Measurements from ENCODE around the gene LRRC8E. TPM values are rescaled to one million over a fixed set of nuclear protein-coding genes. Genes with fewer than 3 reads are reported as not detected.

LRRC8E gene
- total RNA-seq, 4 donors from 2014 or later: 0.13 to 0.32 (median 0.29) TPM

DNA sequence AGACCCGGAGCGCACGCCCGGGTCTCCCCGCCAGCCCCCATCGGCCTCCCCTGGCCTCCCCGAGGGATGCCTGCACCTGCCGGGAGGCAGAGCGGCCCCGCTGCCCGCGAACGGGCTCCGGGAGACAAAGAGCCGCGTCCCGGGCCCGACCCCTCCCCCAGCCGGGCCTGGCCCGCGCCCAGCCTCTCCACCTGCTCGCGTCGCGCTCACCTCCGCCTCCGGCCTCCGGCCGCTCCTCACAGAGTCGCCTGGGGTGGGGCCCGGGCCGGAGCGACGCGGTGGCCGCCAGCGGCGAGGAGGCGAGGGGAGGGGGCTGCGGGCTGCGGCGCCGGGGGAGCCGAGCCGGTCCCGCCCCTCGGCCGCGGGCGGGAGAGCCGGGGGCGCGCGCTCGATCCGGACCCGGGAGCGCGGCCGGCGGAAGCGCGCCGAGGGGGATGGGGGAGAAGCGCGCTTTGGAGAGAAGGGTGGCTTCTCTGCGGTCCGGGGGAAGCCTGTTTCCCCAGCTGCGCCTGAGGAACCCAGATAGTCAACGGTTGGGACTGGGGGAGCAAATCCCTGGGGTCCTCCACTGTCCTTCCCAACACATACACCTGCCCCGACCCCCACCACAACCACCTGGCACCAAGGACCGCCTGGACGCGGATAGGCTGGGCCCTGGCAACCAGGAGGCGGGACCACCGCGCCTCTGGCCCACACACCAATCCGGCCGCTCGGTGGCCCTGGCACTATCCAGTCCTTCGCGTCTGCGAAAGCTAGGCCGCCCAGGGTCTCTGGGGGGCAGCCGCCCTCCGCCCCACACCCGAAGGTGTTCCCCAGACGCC lies 14.0 kb upstream of the LRRC8E start, which contains the start of gene PRR36:
Gene PRR36, minus strand, starts transcription at position 315 of the 821 bp plus-strand sequence. CDS start 701 bp downstream, outside the sequence.
- WGBS, 2 donors (ENCODE audit: low coverage in 1 of 2): no CpG with 5 or more reads among the region's 88 CpGs
- ATAC-seq: no peak
- TF ChIP-seq POLR2AphosphoS5 (IDR thresholded peaks at IDR 0.05): no peak
- peak within 1 kb of the TSS in 1 of 2 donors; percentile 43 for H3K4me3 ChIP-seq
- H3K36me3 ChIP-seq: no peaks in the 10 kb centered on the region
- no peak within 1 kb of the TSS for H3K27ac ChIP-seq
- peaks cover 62% of the 10 kb centered on the region for H3K27me3 ChIP-seq
- no peaks in the 10 kb centered on the region for H3K9me3 ChIP-seq
- H3K4me1 ChIP-seq: peaks cover 0 to 53% (median 21%) of the 10 kb centered on the region in 3 donors

DNA sequence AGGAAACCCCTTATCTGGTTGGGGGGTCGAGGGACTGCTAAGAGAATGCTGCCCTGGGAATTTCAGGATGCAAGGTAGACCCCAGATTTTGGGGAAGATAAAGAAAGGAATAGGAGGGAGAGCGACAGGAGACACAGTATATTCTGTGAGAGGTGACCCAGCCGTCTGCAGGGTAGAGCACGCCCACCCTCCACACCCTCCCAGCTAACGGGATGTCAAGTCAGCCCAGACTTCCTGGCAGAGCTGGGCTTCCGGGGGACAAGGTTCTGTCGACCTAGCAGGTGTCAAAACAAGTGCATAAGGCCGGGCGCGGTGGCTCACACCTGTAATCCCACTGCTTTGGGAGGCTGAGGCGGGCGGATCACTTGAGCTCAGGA lies 13.4 kb upstream of the LRRC8E start:
- 20 to 23% methylated on average over 2 to 8 of the region's 12 CpGs for WGBS, 2 donors (ENCODE audit: low coverage in 1 of 2)
- peaks cover 67% of the 10 kb centered on the region for H3K27me3 ChIP-seq
- H3K4me1 ChIP-seq: peaks cover 0 to 47% (median 18%) of the 10 kb centered on the region in 3 donors
- no peak overlapping the region for H3K27ac ChIP-seq
- no peak overlapping the region for H3K4me3 ChIP-seq
- H3K9me3 ChIP-seq: no peaks in the 10 kb centered on the region
- TF ChIP-seq EP300 (IDR thresholded peaks at IDR 0.05) (no peak), POLR2A (IDR thresholded peaks at IDR 0.05) (no peak), POLR2AphosphoS5 (IDR thresholded peaks at IDR 0.05) (no peak)
- TF ChIP-seq, protein P1, sequence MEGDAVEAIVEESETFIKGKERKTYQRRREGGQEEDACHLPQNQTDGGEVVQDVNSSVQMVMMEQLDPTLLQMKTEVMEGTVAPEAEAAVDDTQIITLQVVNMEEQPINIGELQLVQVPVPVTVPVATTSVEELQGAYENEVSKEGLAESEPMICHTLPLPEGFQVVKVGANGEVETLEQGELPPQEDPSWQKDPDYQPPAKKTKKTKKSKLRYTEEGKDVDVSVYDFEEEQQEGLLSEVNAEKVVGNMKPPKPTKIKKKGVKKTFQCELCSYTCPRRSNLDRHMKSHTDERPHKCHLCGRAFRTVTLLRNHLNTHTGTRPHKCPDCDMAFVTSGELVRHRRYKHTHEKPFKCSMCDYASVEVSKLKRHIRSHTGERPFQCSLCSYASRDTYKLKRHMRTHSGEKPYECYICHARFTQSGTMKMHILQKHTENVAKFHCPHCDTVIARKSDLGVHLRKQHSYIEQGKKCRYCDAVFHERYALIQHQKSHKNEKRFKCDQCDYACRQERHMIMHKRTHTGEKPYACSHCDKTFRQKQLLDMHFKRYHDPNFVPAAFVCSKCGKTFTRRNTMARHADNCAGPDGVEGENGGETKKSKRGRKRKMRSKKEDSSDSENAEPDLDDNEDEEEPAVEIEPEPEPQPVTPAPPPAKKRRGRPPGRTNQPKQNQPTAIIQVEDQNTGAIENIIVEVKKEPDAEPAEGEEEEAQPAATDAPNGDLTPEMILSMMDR (IDR thresholded peaks at IDR 0.05): no peak
- ATAC-seq: no peak
- H3K36me3 ChIP-seq: no peaks in the 10 kb centered on the region

DNA sequence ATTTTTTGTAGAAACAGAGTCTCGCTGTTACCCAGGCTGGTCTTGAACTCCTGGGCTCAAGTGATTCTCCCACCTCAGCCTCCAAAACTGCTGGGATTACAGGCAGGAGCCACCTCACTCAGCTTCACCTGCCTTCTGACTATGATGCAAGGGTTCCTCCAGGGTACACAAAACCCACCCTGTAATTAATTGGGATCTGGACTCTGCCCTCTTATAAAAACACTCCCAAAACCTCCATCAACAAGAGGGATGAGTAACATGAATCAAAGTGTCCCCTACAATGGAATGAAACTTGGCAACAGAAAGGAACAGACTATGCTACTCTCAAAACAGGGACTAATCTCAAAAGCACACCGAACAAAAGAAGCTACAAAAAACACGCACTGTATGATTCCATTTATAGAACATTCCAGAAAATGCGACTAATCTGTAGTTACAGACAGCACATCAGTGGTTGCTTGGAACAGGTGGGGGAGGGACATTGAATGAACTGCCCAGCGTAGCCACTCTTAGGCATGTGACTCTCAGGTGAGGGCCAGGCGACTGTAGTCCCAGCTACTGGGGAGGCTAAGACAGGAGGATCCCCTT lies 11.0 kb upstream of the LRRC8E start:
- Histone ChIP-seq H3K27ac (no peak overlapping the region), H3K27me3 (peaks cover 73% of the 10 kb centered on the region), H3K9me3 (no peaks in the 10 kb centered on the region), H3K36me3 (no peaks in the 10 kb centered on the region), H3K4me1 (peaks cover 0 to 24% (median 14%) of the 10 kb centered on the region in 3 donors), H3K4me3 (no peak overlapping the region)
- TF ChIP-seq EP300 (IDR thresholded peaks at IDR 0.05) (no peak), POLR2AphosphoS5 (IDR thresholded peaks at IDR 0.05) (no peak), POLR2A (IDR thresholded peaks at IDR 0.05) (no peak)
- TF ChIP-seq, protein P1 (IDR thresholded peaks at IDR 0.05): no peak
- 64 to 88% methylated on average over 5 to 6 of the region's 6 CpGs for WGBS, 2 donors (ENCODE audit: low coverage in 1 of 2)
- no peak for ATAC-seq

DNA sequence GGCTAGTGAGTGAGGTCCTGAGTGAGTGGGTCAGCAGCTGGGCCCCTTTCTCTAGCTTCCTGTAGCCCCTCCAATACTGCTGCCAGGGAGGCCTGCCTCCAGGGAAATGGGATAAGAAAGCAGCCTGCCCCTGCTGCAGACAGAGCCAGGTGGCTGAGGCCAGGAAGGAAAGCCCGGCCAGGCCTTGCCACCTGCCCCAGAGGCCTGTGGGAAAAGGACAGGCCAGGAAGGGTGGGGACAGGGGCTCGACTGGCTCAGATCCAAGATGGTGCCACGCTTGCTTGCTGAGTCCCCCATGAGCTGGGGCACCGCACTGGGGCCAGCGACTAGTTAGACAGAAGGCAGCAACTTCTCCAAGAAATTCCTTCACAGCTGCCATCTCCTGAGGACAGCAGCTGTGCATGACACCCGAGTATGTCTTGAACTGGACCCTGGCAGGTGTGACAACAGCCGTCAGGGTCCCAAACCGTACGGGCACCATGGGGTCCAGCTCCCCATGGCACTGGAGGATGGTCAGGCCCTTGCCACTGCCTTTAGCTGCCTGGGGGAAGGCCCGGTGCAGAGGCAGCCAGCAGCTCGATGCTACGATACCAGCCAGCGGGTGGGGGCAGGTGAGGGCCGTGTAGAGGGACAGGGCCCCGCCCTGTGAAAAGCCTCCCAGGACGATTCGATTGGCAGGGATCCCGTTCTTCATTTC lies 9.1 kb upstream of the LRRC8E start:
- TF ChIP-seq POLR2AphosphoS5 (IDR thresholded peaks at IDR 0.05): no peak
- TF ChIP-seq POLR2A (IDR thresholded peaks at IDR 0.05): no peak
- no peak for TF ChIP-seq EP300 (IDR thresholded peaks at IDR 0.05)
- TF ChIP-seq, protein P1 (IDR thresholded peaks at IDR 0.05): no peak
- H3K27ac ChIP-seq: no peak overlapping the region
- H3K27me3 ChIP-seq: peaks cover 54% of the 10 kb centered on the region
- no peak for ATAC-seq
- 55% methylated on average over 9 of the region's 18 CpGs; no CpG with 5 or more reads in 1 of the 2 donors for WGBS, 2 donors (ENCODE audit: low coverage in 1 of 2)
- no peaks in the 10 kb centered on the region for H3K36me3 ChIP-seq
- H3K9me3 ChIP-seq: no peaks in the 10 kb centered on the region
- no peak overlapping the region for H3K4me3 ChIP-seq
- H3K4me1 ChIP-seq: peaks cover 0 to 6% (median 3%) of the 10 kb centered on the region in 3 donors

DNA sequence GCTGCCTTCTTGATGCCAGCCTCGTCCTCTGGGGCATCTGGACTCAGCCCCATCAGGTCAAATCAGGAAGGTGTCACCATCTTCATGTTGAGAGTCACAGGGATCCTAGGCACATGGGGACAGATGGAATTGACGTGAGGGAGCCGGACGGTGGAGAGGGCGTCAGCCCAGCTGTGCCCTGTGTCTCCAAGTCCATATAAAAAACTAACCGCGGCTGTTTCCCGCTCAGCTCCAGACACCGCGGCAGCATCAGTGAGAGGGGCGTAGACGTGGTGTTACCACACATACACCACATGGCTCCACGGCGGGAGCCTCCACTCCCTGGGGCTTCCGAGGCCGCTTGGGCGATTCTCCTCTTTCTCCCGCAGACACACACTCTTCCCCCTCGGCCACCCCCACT lies 8.5 kb upstream of the LRRC8E start:
- no peaks in the 10 kb centered on the region for H3K36me3 ChIP-seq
- no peak for ATAC-seq
- H3K27me3 ChIP-seq: peaks cover 48% of the 10 kb centered on the region
- H3K4me1 ChIP-seq: peaks cover 0 to under 1% (median 0%) of the 10 kb centered on the region in 3 donors
- TF ChIP-seq EP300 (IDR thresholded peaks at IDR 0.05) (no peak), POLR2AphosphoS5 (IDR thresholded peaks at IDR 0.05) (no peak)
- WGBS, 2 donors (ENCODE audit: low coverage in 1 of 2): 88 to 90% methylated on average over 4 to 15 of the region's 19 CpGs
- no peaks in the 10 kb centered on the region for H3K9me3 ChIP-seq
- no peak overlapping the region for H3K4me3 ChIP-seq
- H3K27ac ChIP-seq: no peak overlapping the region

All from gastroesophageal sphincter (tissue), 4 donors.